H4 (cell line): ENCODE results near the gene CTDSP1. TPM values are rescaled to one million over a fixed set of nuclear protein-coding genes. Genes with fewer than 3 reads are reported as not detected.

Source experiments
- DNase-seq: peaks from one replicate; pipeline ENCODE4 v3.0.0-alpha.2; 2015; ENCODE audit warnings: low spot score
- total RNA-seq: library from RNA; depleted of rRNA; stranded (reverse); fragments of >200 nt; shearing (Covaris generic); gene quantifications from 2 replicates; pipeline ENCODE4 v1.2.3, GENCODE V29; 2014; rRNA removed

Gene CTDSP1, protein sequence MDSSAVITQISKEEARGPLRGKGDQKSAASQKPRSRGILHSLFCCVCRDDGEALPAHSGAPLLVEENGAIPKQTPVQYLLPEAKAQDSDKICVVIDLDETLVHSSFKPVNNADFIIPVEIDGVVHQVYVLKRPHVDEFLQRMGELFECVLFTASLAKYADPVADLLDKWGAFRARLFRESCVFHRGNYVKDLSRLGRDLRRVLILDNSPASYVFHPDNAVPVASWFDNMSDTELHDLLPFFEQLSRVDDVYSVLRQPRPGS
- total RNA-seq, result 19.7 and 34.1 TPM in 2 replicates

- DNase-seq, result peak; percentile 89
Observed at GRCh38 chr2:218399391-218400166, at the start of gene CTDSP1. TSS of gene CTDSP1 (plus strand) at chr2:218399868. CDS start at chr2:218400091, 223 bp downstream.

- DNase-seq, result no peak
Observed at GRCh38 chr2:218354045-218354444, 45.6 kb upstream of the CTDSP1 start.

DNA sequence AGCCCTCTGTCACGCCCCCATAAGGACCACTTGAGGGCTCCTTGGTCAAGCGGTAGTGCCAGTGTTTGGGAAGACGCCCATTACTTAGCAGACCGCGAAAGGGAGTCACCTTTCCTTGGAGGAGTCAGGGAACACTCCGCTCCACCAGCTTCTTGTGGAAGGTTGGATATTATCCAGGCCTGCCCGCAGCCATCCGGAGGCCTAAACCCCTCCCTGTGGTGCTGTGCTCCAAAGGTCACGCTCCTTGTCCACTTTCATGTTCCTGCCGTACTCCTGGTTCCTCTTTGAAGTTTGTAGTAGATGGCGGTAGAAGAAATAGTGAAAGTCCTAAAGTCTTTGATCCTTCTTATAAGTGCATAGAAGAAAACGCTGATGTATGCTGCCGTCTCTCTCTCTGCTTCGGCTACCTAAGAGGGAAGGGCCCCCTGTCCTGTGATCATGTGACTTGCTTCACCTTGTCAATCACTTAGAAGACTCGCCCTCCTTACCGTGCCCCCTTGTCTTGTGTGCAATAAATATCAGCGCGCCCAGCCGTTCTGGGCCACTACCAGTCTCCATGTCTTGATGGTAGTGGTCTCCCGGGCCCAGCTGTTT is 44.7 kb upstream of the CTDSP1 start:
- DNase-seq, result no peak

DNA sequence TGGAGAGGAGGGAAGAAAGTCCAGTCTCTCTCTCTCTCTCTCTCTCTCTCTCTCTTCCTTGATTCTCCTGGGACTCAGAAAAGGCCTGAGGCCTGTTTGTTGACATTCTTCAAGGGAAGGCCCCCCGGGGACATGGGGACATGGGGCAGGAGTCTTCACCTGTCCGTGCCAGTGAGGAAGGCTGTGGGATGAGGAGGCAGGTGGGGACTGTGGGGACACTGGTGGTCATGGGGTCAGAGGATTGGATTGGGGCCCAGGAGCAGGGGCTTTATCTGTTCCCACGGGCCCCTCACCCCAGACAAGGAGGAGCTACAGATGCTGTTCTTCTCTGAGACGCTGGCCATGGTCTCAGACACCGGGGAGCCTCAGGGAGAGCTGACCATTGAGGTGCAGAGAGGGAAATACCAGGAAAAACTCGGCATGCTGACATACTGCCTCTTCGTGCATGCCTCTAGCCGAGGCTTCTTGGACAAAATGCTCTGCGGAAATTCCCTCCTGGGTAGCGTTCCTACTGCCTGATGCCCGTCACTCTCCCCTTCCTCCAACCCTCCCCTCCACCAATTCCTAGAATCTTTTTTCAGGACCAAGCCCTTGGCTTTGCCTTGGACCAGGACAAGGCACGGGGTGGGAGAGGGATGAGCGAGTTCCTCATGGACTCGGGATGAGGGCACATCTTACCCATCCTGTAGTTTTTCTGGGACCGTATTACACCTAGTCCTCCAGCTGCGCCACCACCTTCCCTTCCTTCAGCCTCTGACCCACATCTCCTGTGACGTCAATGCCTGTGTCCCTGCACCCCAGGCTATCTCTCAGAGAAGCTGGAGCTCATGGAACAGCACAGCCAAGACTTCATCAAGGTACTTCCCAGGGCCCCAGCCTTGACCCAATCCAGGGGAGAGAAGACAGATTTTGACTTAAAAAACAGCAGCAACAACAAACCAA is 42.2 kb upstream of the CTDSP1 start:
- no peak for DNase-seq

DNA sequence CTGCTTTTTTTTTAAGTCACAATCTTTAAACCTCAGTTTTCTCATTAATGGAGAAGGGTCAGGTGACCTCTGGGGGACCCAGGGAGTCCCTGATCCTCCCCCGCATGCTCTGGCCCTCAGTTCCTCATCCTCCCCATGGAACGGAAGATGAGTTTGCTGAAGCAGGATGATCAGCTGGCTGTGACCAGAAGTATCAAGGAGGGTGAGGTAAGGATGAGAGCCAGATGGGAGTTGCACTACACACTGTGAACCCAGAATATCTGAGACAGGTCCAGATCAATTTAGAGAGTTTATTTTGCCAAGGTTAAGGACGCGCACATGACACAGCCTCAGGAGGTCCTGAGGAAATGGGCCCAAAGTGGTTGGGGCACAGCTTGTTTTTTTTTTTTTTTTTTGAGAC is 39.2 kb upstream of the CTDSP1 start:
- no peak for DNase-seq

GRCh38 chr2:218362606-218363005 is 37.1 kb upstream of the CTDSP1 start:
- no peak for DNase-seq

- no peak for DNase-seq
Observed at GRCh38 chr2:218363736-218364135, 35.9 kb upstream of the CTDSP1 start.

DNA sequence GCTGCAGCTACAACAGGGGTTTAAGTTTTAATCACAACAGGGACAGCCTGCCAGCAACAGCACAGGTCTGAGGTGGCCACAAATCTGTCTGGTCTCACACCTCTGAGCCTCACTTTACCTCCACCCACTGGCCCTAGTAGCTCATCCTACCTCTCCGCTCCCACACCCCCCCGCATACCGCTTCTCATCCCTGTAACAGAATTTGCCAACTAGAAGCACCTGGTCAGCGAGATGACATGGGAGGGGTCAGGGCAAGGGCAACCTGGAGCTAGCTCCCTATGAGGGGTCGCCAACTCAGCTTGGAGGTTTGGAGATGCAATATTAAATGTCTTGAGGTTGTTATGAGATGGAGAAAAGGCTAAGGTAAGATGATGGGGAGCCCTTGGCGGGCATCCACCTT is 35.5 kb upstream of the CTDSP1 start:
- no peak for DNase-seq

DNA sequence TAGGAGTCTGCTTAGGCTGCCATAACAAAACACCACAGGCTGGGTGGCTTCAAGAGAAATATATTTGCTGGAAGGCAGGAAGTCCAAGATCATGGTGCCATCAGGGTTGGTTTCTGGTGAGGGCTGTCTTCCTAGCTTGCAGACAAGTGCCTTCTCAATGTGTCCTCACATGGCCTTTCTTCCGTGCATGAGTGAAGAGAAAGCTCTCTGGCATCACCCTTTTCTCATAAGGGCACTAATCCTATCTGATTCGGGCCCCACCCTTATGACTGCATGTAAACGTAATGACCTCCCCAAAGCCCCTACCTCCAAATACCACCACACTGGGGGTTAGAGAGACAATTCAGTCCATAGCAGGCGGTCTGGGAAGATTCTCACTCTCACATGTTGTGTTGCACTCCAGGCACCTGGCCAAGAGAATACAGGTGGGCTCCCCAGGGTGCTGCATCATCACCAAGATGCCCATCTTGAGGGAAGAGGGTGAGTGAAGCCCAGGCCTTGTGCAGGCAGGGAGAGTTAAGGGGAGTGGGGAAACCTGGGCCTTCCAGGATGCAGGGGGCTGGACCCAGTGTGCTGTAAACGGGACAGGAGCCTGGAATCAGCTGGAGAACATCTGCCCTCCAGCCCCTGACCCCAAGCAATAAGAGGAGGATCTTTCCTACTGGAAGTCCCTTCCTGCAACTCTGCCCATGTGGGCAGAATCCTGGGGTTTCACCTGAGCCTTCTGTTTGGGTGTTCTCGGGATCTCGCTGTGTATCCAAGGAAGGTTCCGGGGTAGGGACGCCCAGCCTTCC is 32.9 kb upstream of the CTDSP1 start:
- no peak for DNase-seq

DNA sequence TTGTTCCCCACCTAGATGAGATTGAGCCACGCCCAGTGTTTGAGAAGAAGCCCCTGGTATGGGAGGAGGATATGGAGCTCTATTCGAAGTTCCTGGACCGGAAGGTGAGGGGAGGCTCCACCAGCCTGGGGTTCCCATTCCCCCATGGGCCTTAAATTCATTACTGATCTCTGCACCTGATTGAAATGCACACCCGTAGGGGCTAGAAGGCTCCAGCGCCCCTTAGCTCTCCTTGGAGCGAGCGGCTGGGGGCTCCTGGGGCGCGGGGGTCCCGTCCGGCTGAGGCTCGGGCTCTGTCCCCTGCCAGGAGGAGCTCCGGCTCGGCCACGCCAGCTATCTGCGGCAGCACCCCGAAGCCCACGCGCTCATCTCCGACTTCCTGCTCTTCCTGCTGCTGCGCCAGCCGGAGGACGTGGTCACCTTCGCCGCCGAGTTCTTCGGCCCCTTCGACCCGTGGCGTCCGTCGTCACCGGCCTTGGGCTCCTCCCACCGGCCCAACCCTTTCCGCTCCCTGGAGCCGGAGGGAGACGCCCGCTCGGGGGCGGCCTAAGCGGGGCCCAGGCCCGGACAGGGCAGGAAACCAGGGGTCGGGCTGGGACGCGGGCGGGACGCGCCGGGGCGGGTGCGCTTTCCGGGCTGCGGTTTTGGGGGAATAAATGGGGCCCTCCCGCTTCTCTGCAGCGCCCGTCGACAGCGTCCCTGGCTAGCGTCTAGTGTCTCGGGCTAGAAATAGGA is 32.1 kb upstream of the CTDSP1 start:
- DNase-seq, result no peak

GRCh38 chr2:218368150-218368528 is 31.5 kb upstream of the CTDSP1 start:
- DNase-seq, result no peak

GRCh38 chr2:218368621-218369153 is 31.0 kb upstream of the CTDSP1 start:
- DNase-seq, result no peak

GRCh38 chr2:218369330-218369729 is 30.3 kb upstream of the CTDSP1 start:
- no peak for DNase-seq

GRCh38 chr2:218370410-218371063 is 29.1 kb upstream of the CTDSP1 start:
- no peak for DNase-seq

DNA sequence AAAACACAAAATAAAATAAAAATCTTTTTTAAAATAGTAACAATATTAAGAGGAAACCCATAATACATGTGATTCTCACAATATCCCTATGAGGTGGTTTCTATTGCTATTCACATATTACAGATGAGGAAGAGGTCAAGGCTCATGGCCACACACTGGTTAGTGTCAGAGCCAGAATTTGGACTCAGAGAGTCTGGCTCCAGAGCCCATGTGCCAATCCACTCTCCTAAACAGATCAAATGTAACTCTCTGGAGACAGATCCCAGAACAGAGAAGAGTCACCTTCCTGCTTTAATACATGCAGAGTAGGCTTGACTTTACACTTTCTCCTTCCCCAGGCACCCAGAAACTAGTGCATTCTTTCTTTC is 27.7 kb upstream of the CTDSP1 start:
- no peak for DNase-seq

GRCh38 chr2:218374795-218375194 is 24.9 kb upstream of the CTDSP1 start:
- DNase-seq, result no peak

- no peak for DNase-seq
Observed at GRCh38 chr2:218375212-218375611, 24.5 kb upstream of the CTDSP1 start.

DNA sequence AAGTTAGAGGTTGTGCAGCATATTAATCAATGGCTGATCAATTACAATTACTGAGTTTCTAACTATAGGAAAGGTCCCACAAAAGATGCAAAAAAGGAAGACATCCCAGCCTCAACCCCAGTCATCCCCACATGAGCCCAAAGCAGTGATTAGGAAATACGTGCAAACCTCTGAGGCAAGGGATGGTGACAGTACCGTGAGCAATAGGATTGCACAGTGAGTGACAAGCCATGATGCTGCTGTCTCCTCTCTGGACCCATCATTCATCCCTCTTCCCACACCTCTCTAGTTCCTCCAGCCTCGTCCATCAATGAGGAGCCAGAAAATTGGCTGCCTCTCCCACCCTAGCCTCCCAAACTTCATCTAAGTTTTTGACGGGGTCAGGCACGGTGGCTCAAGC is 21.6 kb upstream of the CTDSP1 start:
- no peak for DNase-seq

DNA sequence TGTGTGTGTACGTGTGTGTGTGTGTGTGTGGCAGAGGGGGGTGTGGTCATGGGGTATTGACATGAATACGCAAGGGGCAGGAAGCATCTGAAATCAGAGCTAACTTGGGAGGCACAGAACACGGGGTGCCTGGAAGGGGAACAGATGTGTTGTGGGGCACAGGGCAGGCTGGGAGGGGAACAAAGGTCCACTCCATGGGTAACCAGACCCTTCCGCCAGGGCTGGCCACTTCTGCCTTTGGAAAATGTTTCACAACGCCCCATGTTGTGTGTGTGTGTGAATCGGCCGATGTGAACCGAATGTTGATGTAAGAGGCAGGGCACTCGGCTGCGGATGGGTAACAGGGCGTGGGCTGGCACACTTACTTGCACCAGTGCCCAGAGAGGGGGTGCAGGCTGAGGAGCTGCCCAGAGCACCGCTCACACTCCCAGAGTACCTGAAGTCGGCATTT is 17.7 kb upstream of the CTDSP1 start, which contains the start of gene SLC11A1:
TSS of gene SLC11A1 (plus strand) at position 358 of the 451 bp plus-strand sequence. CDS start 96 bp downstream, outside the sequence.
- no peak for DNase-seq
